A673 (cell line): ENCODE results near the gene CHID1. TPM values are rescaled to one million over a fixed set of nuclear protein-coding genes. Genes with fewer than 3 reads are reported as not detected.

Experiments
- BruUV-seq: library from RNA; stranded (reverse); fragments of 400-500 nt; replicated peaks from 2 replicates; lab custom pipeline; 2021; lab: Mats Ljungman, UMichigan
- CTCF ChIA-PET: fragments of 300-600 bp; sonication (Branson Sonifier 250); formaldehyde crosslinking; loops from one replicate; lab custom pipeline; 2022; ENCODE audit warnings: antibody characterized with exemption; lab: Charles Lee
- POLR2A ChIA-PET: fragments of 300-600 bp; sonication (Branson Sonifier 250); formaldehyde crosslinking; loops from one replicate; lab custom pipeline; 2022; ENCODE audit warnings: antibody characterized with exemption; ENCODE audit not compliant: low non-redundant PET; lab: Charles Lee
- DNase-seq: peaks from one replicate; pipeline ENCODE4 v3.0.0-alpha.2; 2015; ENCODE audit warnings: low spot score
- H3K27ac ChIP-seq: fragments of 200-600 bp; sonication (generic); 2 replicates; pipeline ENCODE4 v1.5.1; 2016; ENCODE audit warnings: mixed run types, low read depth, mild to moderate bottlenecking, mixed read lengths, antibody characterized with exemption, low read length; ENCODE audit not compliant: poor library complexity, severe bottlenecking
- H3K27me3 ChIP-seq: fragments of 200-600 bp; sonication (generic); replicated peaks from 2 replicates; pipeline ENCODE4 v1.6.1; 2017; ENCODE audit warnings: mixed run types, low read depth, mild to moderate bottlenecking, mixed read lengths, antibody characterized with exemption, low read length; ENCODE audit not compliant: insufficient read depth, poor library complexity
- H3K36me3 ChIP-seq: fragments of 200-600 bp; sonication (generic); 2 replicates; pipeline ENCODE4 v1.6.1; 2016; ENCODE audit warnings: mixed run types, mild to moderate bottlenecking, mixed read lengths, antibody characterized with exemption, low read length; ENCODE audit not compliant: insufficient read depth, poor library complexity, severe bottlenecking
- H3K4me1 ChIP-seq: fragments of 200-600 bp; sonication (generic); 2 replicates; pipeline ENCODE4 v1.6.1; 2017; ENCODE audit warnings: mixed run types, mild to moderate bottlenecking, mixed read lengths, antibody characterized with exemption, low read length; ENCODE audit not compliant: insufficient read depth, poor library complexity, severe bottlenecking
- H3K4me3 ChIP-seq: fragments of 200-600 bp; sonication (generic); 2 replicates; pipeline ENCODE4 v1.5.1; 2016; ENCODE audit warnings: low read depth, mixed run types, mild to moderate bottlenecking, mixed read lengths, low read length; ENCODE audit not compliant: poor library complexity, severe bottlenecking
- H3K9me3 ChIP-seq: fragments of 200-600 bp; sonication (generic); 2 replicates; pipeline ENCODE4 v1.6.1; 2016; ENCODE audit warnings: mixed run types, low read depth, mild to moderate bottlenecking, mixed read lengths, antibody characterized with exemption, low read length; ENCODE audit not compliant: poor library complexity, severe bottlenecking
- CTCF ChIP-seq: fragments of 300-800, 200-600 bp; sonication (generic); conservative IDR thresholded peaks from 2 replicates; pipeline ENCODE4 v1.5.1; 2017; ENCODE audit warnings: low read depth, mild to moderate bottlenecking, antibody characterized with exemption, low read length, moderate library complexity, mixed read lengths
- EZH2 ChIP-seq: fragments of 200-600 bp; sonication (generic); IDR thresholded peaks from 2 replicates; pipeline ENCODE4 v1.6.1; 2017; ENCODE audit warnings: borderline replicate concordance, low read depth, mild to moderate bottlenecking, mixed read lengths, antibody characterized with exemption, low read length; ENCODE audit not compliant: poor library complexity, severe bottlenecking
- intact Hi-C: fragments of 100-400 bp; cut with micrococcal nuclease; formaldehyde crosslinking; loops from one replicate; pipeline ENCODE4 v1.10.0; 2022; ENCODE audit not compliant: unreplicated experiment
- total RNA-seq: library from RNA; stranded (reverse); gene quantifications from 2 replicates; pipeline ENCODE4 v1.2.3, GENCODE V29; 2021

CHID1 gene
- total RNA-seq, 1 experiment from 2014 or later: 105 TPM

- Histone ChIP-seq H3K9me3 (no peaks in the 10 kb centered on the region), H3K4me3 (no peak overlapping the region), H3K27ac (no peak overlapping the region), H3K27me3 (no peaks in the 10 kb centered on the region), H3K36me3 (peaks cover 8% of the 10 kb centered on the region), H3K4me1 (peaks cover 12% of the 10 kb centered on the region)
- BruUV-seq: no TSS peak
- intact Hi-C loops: no loop called here
- TF ChIP-seq EZH2: no peak
- TF ChIP-seq CTCF: no peak
- POLR2A ChIA-PET: no interaction called here
- CTCF ChIA-PET: no interaction called here
- DNase-seq: no peak
Measured at GRCh38 chr11:924406-925157, 14.0 kb upstream of the CHID1 start.

GRCh38 chr11:923691-924405 lies 13.2 kb upstream of the CHID1 start:
- intact Hi-C loops: no loop called here
- Histone ChIP-seq H3K27me3 (no peaks in the 10 kb centered on the region), H3K36me3 (peaks cover 8% of the 10 kb centered on the region), H3K27ac (no peak overlapping the region), H3K9me3 (no peaks in the 10 kb centered on the region), H3K4me1 (peaks cover 12% of the 10 kb centered on the region), H3K4me3 (no peak overlapping the region)
- TF ChIP-seq CTCF (no peak), EZH2 (no peak)
- ChIA-PET POLR2A (no interaction called here), CTCF (no interaction called here)
- no TSS peak for BruUV-seq
- DNase-seq: no peak

- ChIA-PET CTCF (no interaction called here), POLR2A (no interaction called here)
- no TSS peak for BruUV-seq
- intact Hi-C loops: no loop called here
- Histone ChIP-seq H3K4me3 (no peak overlapping the region), H3K27me3 (no peaks in the 10 kb centered on the region), H3K4me1 (peaks cover 2% of the 10 kb centered on the region), H3K36me3 (peaks cover 2% of the 10 kb centered on the region), H3K27ac (no peak overlapping the region), H3K9me3 (no peaks in the 10 kb centered on the region)
- no peak for DNase-seq
- no peak for TF ChIP-seq EZH2
- TF ChIP-seq CTCF: no peak
Measured at GRCh38 chr11:921921-922678, 11.5 kb upstream of the CHID1 start.
